GM21447 (cell line): ENCODE results near the gene MBD5.

ENCODE experiments used
- ATAC-seq: cut with Tn5 transposase; IDR thresholded peaks from one replicate; pipeline ENCODE4 v1.9.1; 2021; ENCODE audit not compliant: unreplicated experiment

Gene MBD5

GRCh38 chr2:148515976-148516375 is 495.1 kb downstream of the MBD5 start:
- ATAC-seq: no peak

- ATAC-seq: no peak
These were observed 496.4 kb downstream of the MBD5 start for GRCh38 chr2:148517296-148517695.

- no peak for ATAC-seq
These were observed 496.9 kb downstream of the MBD5 start for GRCh38 chr2:148517822-148518221.

GRCh38 chr2:148519013-148519412 is 498.1 kb downstream of the MBD5 start:
- ATAC-seq: no peak

GRCh38 chr2:148521181-148521580 is 500.3 kb downstream of the MBD5 start:
- no peak for ATAC-seq

- no peak for ATAC-seq
These were observed 502.4 kb downstream of the MBD5 start for GRCh38 chr2:148523315-148523714.

- ATAC-seq: no peak
These were observed 503.6 kb downstream of the MBD5 start for GRCh38 chr2:148524519-148524919.

GRCh38 chr2:148525130-148525529 is 504.2 kb downstream of the MBD5 start:
- ATAC-seq: no peak

GRCh38 chr2:148526509-148527346 is 505.8 kb downstream of the MBD5 start:
- ATAC-seq: no peak

GRCh38 chr2:148527488-148528340 is 506.8 kb downstream of the MBD5 start:
- no peak for ATAC-seq

GRCh38 chr2:148528356-148529064 is 507.6 kb downstream of the MBD5 start:
- no peak for ATAC-seq

- ATAC-seq: no peak
These were observed 508.9 kb downstream of the MBD5 start for GRCh38 chr2:148529745-148530144.

GRCh38 chr2:148530350-148530749 is 509.5 kb downstream of the MBD5 start:
- ATAC-seq: no peak

GRCh38 chr2:148531235-148531634 is 510.3 kb downstream of the MBD5 start:
- no peak for ATAC-seq

GRCh38 chr2:148531669-148532428 is 511.0 kb downstream of the MBD5 start:
- no peak for ATAC-seq

GRCh38 chr2:148533004-148533403 is 512.1 kb downstream of the MBD5 start:
- no peak for ATAC-seq

GRCh38 chr2:148533685-148534084 is 512.8 kb downstream of the MBD5 start:
- ATAC-seq: no peak

GRCh38 chr2:148534416-148535204 is 513.7 kb downstream of the MBD5 start:
- no peak for ATAC-seq

- ATAC-seq: no peak
These were observed 517.5 kb downstream of the MBD5 start for GRCh38 chr2:148538375-148538774.

- no peak for ATAC-seq
These were observed 519.1 kb downstream of the MBD5 start for GRCh38 chr2:148540022-148540421.
